OCI-M1 (cell line): ENCODE results near the gene C11orf65.
A peak's percentile ranks its signal among the peaks of the same experiment; 100 is the strongest.

ENCODE experiments used
- DNase-seq: peaks from one replicate; lab custom pipeline; 2025; lab: John Stamatoyannopoulos, UW

C11orf65 gene

DNA sequence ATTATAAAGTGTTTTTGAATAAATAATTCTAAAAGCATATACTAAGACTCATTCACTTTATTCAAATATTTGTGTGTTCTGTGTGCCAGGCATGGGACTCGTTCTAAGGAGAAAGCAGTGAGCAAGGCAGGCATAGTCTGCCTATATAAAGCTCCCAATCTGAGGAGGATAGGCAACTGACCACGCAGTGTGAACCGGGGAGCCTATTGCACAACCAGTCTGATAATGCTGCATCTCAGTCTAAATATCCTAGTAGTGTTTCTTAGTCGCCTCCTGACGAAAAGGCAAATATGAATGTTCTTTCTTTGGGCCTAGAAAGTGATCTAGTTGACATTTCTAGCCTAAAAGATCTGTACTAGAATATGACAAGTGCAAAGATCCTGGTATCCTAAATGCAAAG is 98.3 kb downstream of the C11orf65 start:
- DNase-seq: peak; percentile 0

- DNase-seq: no peak
Observed at GRCh38 chr11:108368134-108368533, 99.2 kb downstream of the C11orf65 start.

DNA sequence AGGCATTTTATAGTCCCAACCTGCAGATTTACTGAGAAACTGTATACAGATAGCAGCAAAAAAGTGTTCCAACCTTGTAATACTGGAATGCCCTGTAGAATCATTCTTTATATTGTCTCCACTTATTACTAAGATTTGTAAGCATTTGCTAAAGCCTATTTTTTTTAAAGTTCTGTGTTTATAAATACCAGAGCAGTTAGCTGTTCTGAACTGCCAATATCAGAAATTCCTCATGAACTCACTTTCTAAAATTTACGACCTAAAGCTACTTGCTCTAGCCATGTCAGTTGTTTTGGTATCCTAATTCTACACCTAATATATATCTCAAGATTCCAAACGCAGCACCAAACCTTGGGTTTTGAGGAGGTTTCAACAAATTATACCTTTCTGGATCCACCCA is 103.2 kb downstream of the C11orf65 start:
- no peak for DNase-seq

GRCh38 chr11:108351468-108351867 is 115.9 kb downstream of the C11orf65 start:
- DNase-seq: no peak

DNA sequence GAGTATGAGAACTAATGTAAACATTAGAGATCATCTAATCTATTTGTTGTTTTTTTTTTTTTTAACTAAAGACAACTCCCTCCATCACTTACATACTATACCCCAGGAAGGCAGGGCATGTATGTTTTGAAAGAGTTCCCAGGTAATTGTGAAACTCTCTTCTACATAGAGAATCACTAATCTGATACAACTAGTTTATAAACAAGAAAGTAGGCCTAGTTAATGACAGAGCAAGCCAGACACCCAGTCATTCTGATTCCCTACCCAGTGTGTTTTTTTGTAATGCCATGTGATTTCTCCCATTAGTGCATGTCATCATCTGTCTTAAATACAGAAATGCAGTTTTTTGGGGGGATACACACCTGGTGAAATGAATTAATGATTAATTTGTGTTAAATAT is 120.9 kb downstream of the C11orf65 start:
- DNase-seq: no peak

GRCh38 chr11:108345767-108346166 is 121.6 kb downstream of the C11orf65 start:
- DNase-seq: no peak

DNA sequence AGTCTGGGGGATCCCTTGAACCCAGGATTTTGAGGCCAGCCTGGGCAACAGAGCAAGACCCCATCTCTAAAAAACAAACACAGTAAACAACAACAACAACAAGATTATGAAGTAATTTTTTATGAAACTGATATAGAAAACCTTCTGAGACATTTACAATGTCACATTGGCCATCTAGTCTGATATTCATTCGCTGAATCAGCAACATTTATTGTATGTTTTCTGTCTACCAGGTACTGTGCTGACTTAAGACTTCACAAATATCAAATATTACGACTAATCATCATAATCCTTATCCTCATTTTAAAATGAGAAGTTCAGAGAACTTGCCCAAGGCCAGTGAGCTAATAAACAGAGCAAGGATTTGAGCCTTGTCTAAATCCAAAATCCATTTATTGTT is 123.6 kb downstream of the C11orf65 start:
- no peak for DNase-seq

- DNase-seq: no peak
Observed at GRCh38 chr11:108341654-108342053, 125.7 kb downstream of the C11orf65 start.

GRCh38 chr11:108340973-108341372 is 126.4 kb downstream of the C11orf65 start:
- no peak for DNase-seq

DNA sequence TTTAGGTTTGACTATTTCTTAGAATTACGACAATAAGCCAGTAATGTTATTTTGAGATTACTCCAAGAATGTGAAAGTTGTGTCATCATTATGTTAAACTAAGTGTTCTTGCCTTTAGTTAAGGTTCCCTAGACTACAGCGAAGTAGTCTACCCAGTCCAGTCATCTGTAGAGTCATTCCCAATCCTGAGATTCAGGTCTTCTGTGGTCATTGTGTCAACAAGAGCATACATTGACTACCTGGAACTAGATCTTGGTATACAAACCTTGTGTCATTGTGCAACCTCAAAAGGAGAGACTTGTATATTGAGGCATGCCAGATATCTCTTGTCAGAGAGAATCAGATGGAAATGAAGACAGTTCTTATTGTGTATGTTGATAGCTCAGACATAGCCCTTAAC is 128.6 kb downstream of the C11orf65 start:
- no peak for DNase-seq

- no peak for DNase-seq
Observed at GRCh38 chr11:108333403-108333899, 133.9 kb downstream of the C11orf65 start.
